Heart right ventricle (tissue), 16 donors: ENCODE data around the gene KIAA0930. TPM values are rescaled to one million over a fixed set of nuclear protein-coding genes. Genes with fewer than 3 reads are reported as not detected.

Experiments used
- ATAC-seq, 8 donors: fragments of 200-7000 bp; cut with Tn5 transposase; one replicate each; pipeline ENCODE4 v1.9.1; 2020; ENCODE audit warnings: mild to moderate bottlenecking in 8 of 8, moderate library complexity in 8 of 8, moderate number of reproducible peaks in 1 of 8
- DNase-seq, 2 donors: peaks; one replicate each; pipeline ENCODE4 v3.0.0-alpha.2; 2020
- H3K27ac ChIP-seq, 10 donors: fragments of 200-600 bp; sonication (generic) in 2 of 10; one replicate each; pipeline versions ENCODE4 v1.5.0 to v1.8.0; 2020 to 2022; ENCODE audit warnings: mild to moderate bottlenecking in 3 of 10
- H3K27me3 ChIP-seq, 7 donors: fragments of 200-600 bp; one replicate each; pipeline ENCODE4 v1.8.0; 2021 to 2022; ENCODE audit warnings: mild to moderate bottlenecking in 2 of 7
- H3K36me3 ChIP-seq, 9 donors: fragments of 200-600 bp; sonication (generic) in 1 of 9; one replicate each; pipeline versions ENCODE4 v1.5.0 to v1.8.0; 2020 to 2022; ENCODE audit warnings: mild to moderate bottlenecking in 2 of 9
- H3K4me1 ChIP-seq, 9 donors: fragments of 200-600 bp; sonication (generic) in 1 of 9; one replicate each; pipeline versions ENCODE4 v1.5.0 to v1.8.0; 2020 to 2022; ENCODE audit warnings: mild to moderate bottlenecking in 4 of 9
- H3K4me3 ChIP-seq, 10 donors: fragments of 200-600 bp; sonication (generic) in 2 of 10; one replicate each; pipeline versions ENCODE4 v1.5.0 to v1.8.0; 2020 to 2022; ENCODE audit warnings: mild to moderate bottlenecking in 7 of 10, moderate library complexity in 2 of 10
- H3K9me3 ChIP-seq, 11 donors: fragments of 200-600 bp in 10 of 11; sonication (generic) in 2 of 11; one replicate each; pipeline versions ENCODE4 v1.5.0 to v1.8.0; 2013 to 2022; ENCODE audit warnings: mild to moderate bottlenecking in 2 of 11, control low read depth in 1 of 11, moderate library complexity in 1 of 11
- WGBS, 2 donors: extraction: QIAGEN DNeasy Blood & Tissue Kit; methylation state at CpG; one replicate each; pipeline ENCODE4 v1.1.7; 2013; ENCODE audit warnings: inconsistent platforms in 1 of 2; 5-methylcytosine and 5-hydroxymethylcytosine counted together
- intact Hi-C, 10 donors: fragments of 100-400 bp; cut with DNase I; formaldehyde crosslinking; loops; one replicate each; pipeline versions ENCODE4 v1.11.1 to v1.14.2; 2022
- long read RNA-seq, 3 donors: library from polyadenylated mRNA; unstranded; transcript quantifications; one replicate each; pipeline ENCODE4 v2.0.0, GENCODE V29; 2020 to 2021
- polyA plus RNA-seq, 2 donors: library from polyadenylated mRNA; stranded (reverse); fragments of 200-250 nt; gene quantifications; one replicate each; pipeline ENCODE4 v1.2.3, GENCODE V29; 2013
- total RNA-seq, 10 donors: library from RNA; stranded (reverse); fragmentation: NEBNext Ultra II Directional in 3 of 10; extraction: Animal tissue kit (Norgen Biotek cat#: 25700) in 3 of 10; gene quantifications; one replicate each; pipeline versions ENCODE4 v1.2.1 to v1.2.4, GENCODE V29; 2021 to 2023
- TF ChIP-seq, protein P1 (sequence below), 9 donors: fragments of 200-600 bp; sonication (generic) in 2 of 9; IDR thresholded peaks; one replicate each; pipeline versions ENCODE4 v1.5.0 to v1.8.0; 2021 to 2022; ENCODE audit warnings: antibody characterized with exemption in 9 of 9, mild to moderate bottlenecking in 5 of 9, moderate library complexity in 1 of 9
- donor health status: Arrhythmogenic right ventricular cardiomyopathy.
- donor health status: ischemic (EF 13 %, LVEDD 7.1; RV severe dilation, severe dysfunction).
- donor health status: healthy with polysubstance abuse.
- donor health status: DM: no; HTN: yes; CAD: no.
- donor health status: DM: no; HTN: no; CAD: no.
- donor health status: ischemic (EF 25% LVEDD 6.9; RV normal size, moderate dysfunction).
- donor health status: ischemic (EF 25% LVEDD 5.7; RV mildly dilated, moderate dysfunction).
- donor health status: healthy.
- donor health status: DM: yes; HTN: yes; CAD: no.
- donor health status: Ischemic cardiomyopathy.
- donor health status: ischemic (EF 35%, LVEDD 5.7; RV mildly dilated, moderate dysfunction).
- donor health status: nonischemic (EF 11% LVEDD 7.7; RV severe dilation, severe dysfunction).
- donor health status: DM: yes; HTN: yes; CAD: no.
- donor health status: PGD.
- donor health status: ischemic (EF 29% LVEDD 5.4; RV normal size, mild dysfunction).
- donor health status: nonischemic (EF 23%, LVEDD 6.1; RV moderate dilation, normal function).

KIAA0930 gene
- 10 to 100 TPM; 12.2 to 48.3 (median 16.9) TPM for total RNA-seq
- 10 to 100 TPM in 1 of 2 donors, 1 to 10 TPM in 1; 9.1 to 16.2 TPM for polyA plus RNA-seq
- long read RNA-seq, donor 1, full-length matches to known transcripts, result 62 of 74 reads
- long read RNA-seq, donor 1, partial matches to known transcripts, result 4 of 74 reads
- long read RNA-seq, donor 1, other reads (novel, unspliced or antisense), result 8 of 74 reads
- long read RNA-seq, donor 2, full-length matches to known transcripts, result 45 of 54 reads
- long read RNA-seq, donor 2, partial matches to known transcripts, result 3 of 54 reads
- long read RNA-seq, donor 2, other reads (novel, unspliced or antisense), result 6 of 54 reads
- long read RNA-seq, donor 3, partial matches to known transcripts, result 0 of 8 reads
- long read RNA-seq, donor 3, other reads (novel, unspliced or antisense), result 7 of 8 reads

DNA sequence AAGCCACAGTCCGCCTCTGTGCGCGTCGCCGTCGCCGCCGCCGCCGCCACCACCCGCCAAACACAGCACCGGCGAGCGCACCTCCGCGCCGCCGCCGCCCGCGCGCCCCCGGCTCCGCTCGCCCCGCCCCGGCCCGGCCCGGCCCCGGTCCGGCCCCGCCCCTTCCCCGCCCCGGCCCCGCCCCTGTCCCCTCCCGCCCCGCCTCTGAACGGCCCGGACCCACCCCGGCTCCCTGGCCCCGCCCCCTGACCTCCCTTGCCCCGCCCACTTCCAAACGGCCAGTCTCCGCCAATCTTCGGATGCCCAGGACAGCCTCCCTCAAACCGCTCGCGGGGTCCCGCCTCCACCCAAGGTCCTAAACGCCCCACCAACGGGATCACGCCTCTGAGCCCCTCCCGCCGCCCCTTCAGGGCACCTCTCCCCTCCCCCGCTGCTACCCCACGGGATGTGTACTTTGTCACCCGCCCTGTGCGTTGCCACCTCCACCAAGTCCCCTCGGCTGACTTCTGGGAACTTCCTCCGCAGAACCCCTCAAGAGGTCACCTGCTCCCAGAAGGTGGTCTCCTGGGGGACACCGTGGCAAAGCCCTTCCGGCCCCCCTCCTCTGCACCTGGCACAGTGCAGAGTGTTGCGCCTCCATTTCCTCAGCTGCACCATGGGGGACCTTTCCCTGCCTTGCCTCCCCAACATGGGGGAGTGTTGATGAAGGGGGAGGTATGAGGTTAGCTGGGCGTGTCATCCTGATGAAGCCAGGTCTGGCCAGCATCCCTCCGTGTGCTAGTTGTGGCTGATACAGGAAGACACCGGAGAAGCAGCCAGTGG, at the start of gene KIAA0930:
KIAA0930 (minus strand) TSS at position 85 of the 822 bp plus-strand sequence. CDS start 191 bp downstream, outside the sequence.
- TF ChIP-seq, protein P1, sequence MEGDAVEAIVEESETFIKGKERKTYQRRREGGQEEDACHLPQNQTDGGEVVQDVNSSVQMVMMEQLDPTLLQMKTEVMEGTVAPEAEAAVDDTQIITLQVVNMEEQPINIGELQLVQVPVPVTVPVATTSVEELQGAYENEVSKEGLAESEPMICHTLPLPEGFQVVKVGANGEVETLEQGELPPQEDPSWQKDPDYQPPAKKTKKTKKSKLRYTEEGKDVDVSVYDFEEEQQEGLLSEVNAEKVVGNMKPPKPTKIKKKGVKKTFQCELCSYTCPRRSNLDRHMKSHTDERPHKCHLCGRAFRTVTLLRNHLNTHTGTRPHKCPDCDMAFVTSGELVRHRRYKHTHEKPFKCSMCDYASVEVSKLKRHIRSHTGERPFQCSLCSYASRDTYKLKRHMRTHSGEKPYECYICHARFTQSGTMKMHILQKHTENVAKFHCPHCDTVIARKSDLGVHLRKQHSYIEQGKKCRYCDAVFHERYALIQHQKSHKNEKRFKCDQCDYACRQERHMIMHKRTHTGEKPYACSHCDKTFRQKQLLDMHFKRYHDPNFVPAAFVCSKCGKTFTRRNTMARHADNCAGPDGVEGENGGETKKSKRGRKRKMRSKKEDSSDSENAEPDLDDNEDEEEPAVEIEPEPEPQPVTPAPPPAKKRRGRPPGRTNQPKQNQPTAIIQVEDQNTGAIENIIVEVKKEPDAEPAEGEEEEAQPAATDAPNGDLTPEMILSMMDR (IDR thresholded peaks at IDR 0.05), result no peak
- WGBS, 2 donors, result 9 to 11% methylated on average over 30 to 60 of the region's 66 CpGs
- Histone ChIP-seq H3K9me3 (no peaks in the 10 kb centered on the region), H3K4me1 (peaks cover 3 to 50% (median 17%) of the 10 kb centered on the region in 9 donors), H3K27me3 (no peaks in the 10 kb centered on the region), H3K36me3 (peaks cover 0 to 19% (median 0%) of the 10 kb centered on the region in 9 donors), H3K4me3 (peak within 1 kb of the TSS; percentile 44 to 77 (median 62)), H3K27ac (peak within 1 kb of the TSS in 6 of 10 donors; percentile 19 to 80 (median 42))
- intact Hi-C loops, result loop anchor here in 1 of 10 donors (10.0 kb wide), 1 partner anchor 544 kb away; no protein-coding TSS in a partner anchor
- peak; percentile 69 to 87 (median 78) for ATAC-seq
- DNase-seq, result peak; percentile 83 to 90

DNA sequence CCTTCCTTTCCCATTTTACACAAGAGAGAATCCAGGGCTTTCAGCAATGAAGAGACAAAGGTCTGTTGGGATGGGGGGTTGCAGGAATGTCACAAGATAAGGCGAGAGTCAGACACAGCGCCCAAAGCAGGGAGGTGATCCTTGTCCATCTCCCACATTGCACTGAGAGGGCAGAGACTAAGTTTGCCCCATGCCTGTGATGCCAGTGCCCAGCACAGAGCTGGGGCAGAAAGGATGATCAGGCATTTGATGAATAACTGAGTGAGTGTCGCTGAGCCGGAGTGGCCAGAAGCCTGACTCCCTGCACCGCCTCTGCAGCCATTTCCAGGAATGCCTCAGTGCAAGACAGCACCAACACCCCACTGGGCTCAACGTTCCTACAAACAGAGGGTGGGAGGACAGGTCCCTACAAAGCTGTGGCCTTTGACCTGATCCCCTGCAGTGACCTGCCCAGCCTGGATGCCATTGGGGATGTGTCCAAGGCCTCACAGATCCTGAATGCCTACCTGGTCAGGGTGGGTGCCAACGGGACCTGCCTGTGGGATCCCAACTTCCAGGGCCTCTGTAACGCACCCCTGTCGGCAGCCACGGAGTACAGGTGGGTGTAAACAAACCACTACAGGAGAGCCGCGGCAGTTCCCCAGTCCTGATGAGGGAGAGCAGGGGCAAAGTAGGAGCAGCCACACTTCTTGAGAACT, 46.3 kb upstream of the KIAA0930 start:
- Histone ChIP-seq H3K36me3 (no peaks in the 10 kb centered on the region), H3K4me1 (peaks cover 0 to 28% (median 9%) of the 10 kb centered on the region in 9 donors), H3K27ac (no peak overlapping the region), H3K9me3 (no peaks in the 10 kb centered on the region), H3K4me3 (no peak overlapping the region), H3K27me3 (peaks cover 0 to 33% (median 16%) of the 10 kb centered on the region in 7 donors)
- intact Hi-C loops, result no loop called here
- 76 to 78% methylated on average over 12 of the region's 12 CpGs for WGBS, 2 donors
- TF ChIP-seq, protein P1 (IDR thresholded peaks at IDR 0.05), result no peak
- DNase-seq (no peak), ATAC-seq (no peak)

DNA sequence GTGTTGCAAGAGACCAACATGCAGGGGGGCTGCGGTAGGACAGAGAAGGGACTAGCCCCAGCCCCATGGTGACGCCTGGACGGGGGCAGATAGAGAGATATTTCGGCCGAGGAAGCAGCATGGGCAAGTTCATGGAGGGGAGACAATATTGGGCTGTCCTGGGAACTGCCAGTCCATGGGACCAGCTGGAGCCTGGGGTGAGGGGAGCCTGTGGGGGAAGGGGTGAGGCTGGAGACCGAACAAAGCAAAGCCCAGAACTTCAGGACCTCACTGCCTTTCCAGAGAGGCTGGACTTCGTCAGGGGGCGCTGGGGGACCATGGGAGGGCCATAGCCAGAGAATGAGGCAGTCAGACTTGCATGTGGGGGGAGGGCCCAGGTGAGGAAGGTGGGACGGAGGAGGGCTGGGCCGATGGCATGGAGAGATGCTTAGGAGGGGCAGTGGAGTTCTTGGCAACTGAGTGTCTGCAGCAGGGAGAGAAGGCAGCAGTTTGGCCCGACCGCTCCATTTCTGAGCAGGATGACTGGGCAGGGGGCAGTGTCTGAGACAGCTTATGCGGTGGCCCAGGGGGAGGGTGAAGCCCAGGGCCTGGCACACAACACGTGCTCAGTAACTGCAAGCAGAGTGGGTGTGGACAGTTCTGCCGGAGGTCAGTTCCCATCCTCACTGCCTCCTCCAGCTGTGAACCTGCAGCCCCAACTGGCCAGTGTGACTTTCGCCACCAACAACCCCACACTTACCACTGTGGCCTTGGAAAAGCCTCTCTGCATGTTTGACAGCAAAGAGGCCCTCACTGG, 44.8 kb upstream of the KIAA0930 start:
- Histone ChIP-seq H3K27ac (peak overlapping the region in 1 of 10 donors; percentile 6), H3K4me3 (peak overlapping the region in 9 of 10 donors; percentile 14 to 48 (median 41)), H3K4me1 (peaks cover 2 to 33% (median 9%) of the 10 kb centered on the region in 9 donors), H3K27me3 (peaks cover 0 to 31% (median 16%) of the 10 kb centered on the region in 7 donors), H3K36me3 (no peaks in the 10 kb centered on the region), H3K9me3 (no peaks in the 10 kb centered on the region)
- TF ChIP-seq, protein P1 (IDR thresholded peaks at IDR 0.05), result peak in 2 of 9 donors; percentile 19
- intact Hi-C loops, result no loop called here
- ATAC-seq, result peak; percentile 2 to 32 (median 14)
- WGBS, 2 donors, result 38 to 39% methylated on average over 16 of the region's 16 CpGs
- DNase-seq, result no peak
